ENCODE measurements around the gene LAMA2. TPM values are rescaled to one million over a fixed set of nuclear protein-coding genes. Genes with fewer than 3 reads are reported as not detected.

LAMA2 gene
- total and polyA plus RNA-seq, 2 donors (not counting 3 experiments of a cell fraction or from before 2014, with no cell fraction given): 0.51 to 0.75 TPM

GRCh38 chr6:129239825-129240491, 357.0 kb downstream of the LAMA2 start:
- no TSS peak for BruUV-seq (replicated peaks)
- no peak for DNase-seq (ENCODE audit: low read depth, low spot score)
- Histone ChIP-seq H4K20me1 (replicated peaks; ENCODE audit: control insufficient read depth, extremely low read depth, insufficient read depth, low read length) (no peaks in the 10 kb centered on the region), H3K4me2 (ENCODE audit: insufficient read depth, low read length) (no peak overlapping the region), H3K27ac (ENCODE audit: insufficient read depth, low read depth, low read length) (no peak overlapping the region), H3K27me3 (ENCODE audit: control insufficient read depth in 2 of 2, insufficient read depth in 2 of 2, low read length in 2 of 2) (peaks cover 6 to 30% of the 10 kb centered on the region in 2 experiments), H2AFZ (ENCODE audit: low read depth, low read length) (no peak overlapping the region), H3K9me3 (replicated peaks; ENCODE audit: control insufficient read depth, insufficient read depth, low read length) (no peaks in the 10 kb centered on the region), H3K36me3 (ENCODE audit: control insufficient read depth in 2 of 2, extremely low read depth in 1 of 2, insufficient read depth in 2 of 2, low read length in 2 of 2) (no peaks in the 10 kb centered on the region), H3K9me1 (replicated peaks; ENCODE audit: control insufficient read depth, extremely low read depth, insufficient read depth, low read length) (no peaks in the 10 kb centered on the region), H3K4me1 (ENCODE audit: control insufficient read depth, extremely low read depth, insufficient read depth, low read length) (no peaks in the 10 kb centered on the region), H3K79me2 (ENCODE audit: control insufficient read depth, insufficient read depth, low read length) (no peaks in the 10 kb centered on the region), H3K4me3 (replicated peaks in 1 of 3; ENCODE audit: insufficient read depth in 1 of 3, low read depth in 1 of 3, low read length in 3 of 3) (no peak overlapping the region), H3K9ac (replicated peaks; ENCODE audit: extremely low read depth, insufficient read depth, low read length) (no peak overlapping the region)
- CTCF ChIA-PET: interaction anchor here (1.1 to 1.5 kb wide), 2 partner anchors 12 to 131 kb away, joined by 3 to 9 read pairs; no protein-coding TSS in a partner anchor
- TF ChIP-seq MYC (IDR thresholded peaks at IDR 0.05; ENCODE audit: low read depth, low read length) (no peak), EZH2 (IDR thresholded peaks at IDR 0.05; ENCODE audit: borderline replicate concordance, low read depth, low read length, severe bottlenecking) (no peak), POLR2A (IDR thresholded peaks at IDR 0.05; ENCODE audit: low read depth, low read length) (no peak), GATA2 (IDR thresholded peaks at IDR 0.05; ENCODE audit: insufficient read depth, insufficient read length, low read depth, low read length) (no peak), FOS (IDR thresholded peaks at IDR 0.05; ENCODE audit: borderline replicate concordance, insufficient read depth, low read length) (no peak), JUN (IDR thresholded peaks at IDR 0.05; ENCODE audit: borderline replicate concordance, insufficient read depth, insufficient read length, low read depth) (no peak)
- dilution Hi-C loops (cut with MboI; ENCODE audit: extremely low pct_ligation_motif_present, low sequenced_read_pairs) (no loop called here), intact Hi-C loops (cut with micrococcal nuclease) (no loop called here)
- FAIRE-seq: no peak
- POLR2A ChIA-PET: no interaction called here

GRCh38 chr6:129240492-129240853, 357.5 kb downstream of the LAMA2 start:
- Histone ChIP-seq H2AFZ (ENCODE audit: low read depth, low read length) (no peak overlapping the region), H3K4me2 (ENCODE audit: insufficient read depth, low read length) (no peak overlapping the region), H4K20me1 (replicated peaks; ENCODE audit: control insufficient read depth, extremely low read depth, insufficient read depth, low read length) (no peaks in the 10 kb centered on the region), H3K27ac (ENCODE audit: insufficient read depth, low read depth, low read length) (no peak overlapping the region), H3K4me1 (ENCODE audit: control insufficient read depth, extremely low read depth, insufficient read depth, low read length) (no peaks in the 10 kb centered on the region), H3K9ac (replicated peaks; ENCODE audit: extremely low read depth, insufficient read depth, low read length) (no peak overlapping the region), H3K9me3 (replicated peaks; ENCODE audit: control insufficient read depth, insufficient read depth, low read length) (no peaks in the 10 kb centered on the region), H3K4me3 (replicated peaks in 1 of 3; ENCODE audit: insufficient read depth in 1 of 3, low read depth in 1 of 3, low read length in 3 of 3) (no peak overlapping the region), H3K79me2 (ENCODE audit: control insufficient read depth, insufficient read depth, low read length) (no peaks in the 10 kb centered on the region), H3K9me1 (replicated peaks; ENCODE audit: control insufficient read depth, extremely low read depth, insufficient read depth, low read length) (no peaks in the 10 kb centered on the region), H3K36me3 (ENCODE audit: control insufficient read depth in 2 of 2, extremely low read depth in 1 of 2, insufficient read depth in 2 of 2, low read length in 2 of 2) (no peaks in the 10 kb centered on the region), H3K27me3 (ENCODE audit: control insufficient read depth in 2 of 2, insufficient read depth in 2 of 2, low read length in 2 of 2) (peaks cover 7 to 34% of the 10 kb centered on the region in 2 experiments)
- FAIRE-seq (no peak), DNase-seq (ENCODE audit: low read depth, low spot score) (no peak)
- TF ChIP-seq FOS (IDR thresholded peaks at IDR 0.05; ENCODE audit: borderline replicate concordance, insufficient read depth, low read length) (no peak), JUN (IDR thresholded peaks at IDR 0.05; ENCODE audit: borderline replicate concordance, insufficient read depth, insufficient read length, low read depth) (no peak)
- ChIA-PET CTCF (interaction anchor here (0.9 kb wide), 1 partner anchor 23 kb away, joined by 3 read pairs; no protein-coding TSS in a partner anchor), POLR2A (no interaction called here)
- dilution Hi-C loops (cut with MboI; ENCODE audit: extremely low pct_ligation_motif_present, low sequenced_read_pairs): no loop called here
- no TSS peak for BruUV-seq (replicated peaks)
- intact Hi-C loops (cut with micrococcal nuclease): no loop called here

Data from endothelial cell of umbilical vein (primary cell).